ENCODE results near the gene C2orf66.

The C2orf66 gene

GRCh38 chr2:196823750-196824522 lies 14.8 kb upstream of the C2orf66 start:
- Histone ChIP-seq H3K36me3 (ENCODE audit: control insufficient read depth, low read depth, low read length) (no peaks in the 10 kb centered on the region), H3K9me3 (ENCODE audit: control insufficient read depth, low read depth, low read length) (no peaks in the 10 kb centered on the region), H3K4me3 (ENCODE audit: low read length) (no peak overlapping the region), H3K4me1 (ENCODE audit: control insufficient read depth, low read depth, low read length) (no peaks in the 10 kb centered on the region), H3K27ac (ENCODE audit: low read length) (no peak overlapping the region), H3K27me3 (ENCODE audit: control insufficient read depth, insufficient read depth, low read length) (no peaks in the 10 kb centered on the region), H3K9ac (ENCODE audit: low read length) (no peak overlapping the region)

DNA sequence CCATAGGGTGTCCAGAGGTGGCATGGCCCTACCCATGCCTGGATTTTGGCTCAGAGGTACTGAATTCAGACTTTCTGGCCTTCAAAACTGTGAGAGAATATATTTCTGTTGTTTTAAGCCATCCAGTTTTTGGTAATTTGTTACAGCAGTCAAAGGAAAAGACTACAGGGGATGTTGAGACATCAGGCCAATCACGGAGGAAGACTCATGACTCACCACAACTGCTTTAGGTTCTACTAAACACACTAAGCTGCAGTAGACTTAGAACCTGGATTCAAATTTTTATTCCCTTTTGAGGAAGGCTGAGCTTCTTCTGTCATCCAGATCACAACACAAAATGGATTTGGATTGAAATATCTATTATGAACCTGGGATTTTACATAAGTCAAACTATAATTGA lies 12.0 kb upstream of the C2orf66 start:
- Histone ChIP-seq H3K36me3 (ENCODE audit: control insufficient read depth, low read depth, low read length) (no peaks in the 10 kb centered on the region), H3K9ac (ENCODE audit: low read length) (no peak overlapping the region), H3K27me3 (ENCODE audit: control insufficient read depth, insufficient read depth, low read length) (no peaks in the 10 kb centered on the region), H3K9me3 (ENCODE audit: control insufficient read depth, low read depth, low read length) (no peaks in the 10 kb centered on the region), H3K27ac (ENCODE audit: low read length) (no peak overlapping the region), H3K4me3 (ENCODE audit: low read length) (no peak overlapping the region), H3K4me1 (ENCODE audit: control insufficient read depth, low read depth, low read length) (no peaks in the 10 kb centered on the region)

DNA sequence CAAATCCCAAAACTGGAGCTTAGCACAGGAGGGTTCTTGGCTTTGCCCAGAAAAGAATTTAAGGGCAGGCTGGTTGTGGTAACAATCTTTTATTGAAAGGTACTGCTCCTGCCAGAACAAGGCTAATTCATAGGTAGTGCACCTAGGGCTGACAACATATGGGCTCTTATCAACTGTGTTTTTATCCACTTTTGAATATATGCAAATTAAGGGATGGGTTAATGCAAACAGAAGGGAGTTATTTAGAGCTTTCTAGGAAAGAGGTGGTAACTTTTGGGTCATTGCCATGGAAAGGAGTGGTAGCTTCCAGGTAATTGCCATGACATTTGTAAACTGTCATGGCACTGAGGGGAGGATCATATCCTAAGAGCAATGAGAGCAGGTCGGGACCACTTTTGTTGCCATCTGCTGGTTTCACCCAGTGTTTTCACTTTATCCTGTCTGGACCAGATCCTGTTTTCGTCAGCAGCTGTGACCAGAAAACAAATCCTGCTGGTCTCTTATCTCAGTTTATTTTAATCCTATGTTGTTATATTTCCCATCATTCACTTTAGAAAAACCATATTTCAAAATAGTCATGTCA lies 981 bp downstream of the C2orf66 start:
- Histone ChIP-seq H3K27me3 (ENCODE audit: control insufficient read depth, insufficient read depth, low read length) (peaks cover 13% of the 10 kb centered on the region), H3K9me3 (ENCODE audit: control insufficient read depth, low read depth, low read length) (no peaks in the 10 kb centered on the region)

GRCh38 chr2:196804381-196804780 lies 4.8 kb downstream of the C2orf66 start:
- Histone ChIP-seq H3K36me3 (ENCODE audit: control insufficient read depth, low read depth, low read length) (no peaks in the 10 kb centered on the region), H3K4me1 (ENCODE audit: control insufficient read depth, low read depth, low read length) (no peaks in the 10 kb centered on the region), H3K27me3 (ENCODE audit: control insufficient read depth, insufficient read depth, low read length) (peaks cover 28% of the 10 kb centered on the region), H3K9me3 (ENCODE audit: control insufficient read depth, low read depth, low read length) (no peaks in the 10 kb centered on the region), H3K4me3 (ENCODE audit: low read length) (no peak overlapping the region), H3K9ac (ENCODE audit: low read length) (no peak overlapping the region), H3K27ac (ENCODE audit: low read length) (no peak overlapping the region)

More for the DNA sequence above, 981 bp downstream of the C2orf66 start:
- H3K36me3 ChIP-seq (ENCODE audit: control insufficient read depth, low read depth, low read length) = no peaks in the 10 kb centered on the region
- H3K4me3 ChIP-seq (ENCODE audit: low read length) = no peak overlapping the region
- no peak overlapping the region for H3K9ac ChIP-seq (ENCODE audit: low read length)
- no peaks in the 10 kb centered on the region for H3K4me1 ChIP-seq (ENCODE audit: control insufficient read depth, low read depth, low read length)
- H3K27ac ChIP-seq (ENCODE audit: low read length) = no peak overlapping the region

- Histone ChIP-seq H3K4me3 (ENCODE audit: low read length) (no peak overlapping the region), H3K27me3 (ENCODE audit: control insufficient read depth, insufficient read depth, low read length) (peaks cover 28% of the 10 kb centered on the region), H3K9ac (ENCODE audit: low read length) (no peak overlapping the region), H3K4me1 (ENCODE audit: control insufficient read depth, low read depth, low read length) (no peaks in the 10 kb centered on the region), H3K36me3 (ENCODE audit: control insufficient read depth, low read depth, low read length) (peaks cover 5% of the 10 kb centered on the region), H3K27ac (ENCODE audit: low read length) (no peak overlapping the region), H3K9me3 (ENCODE audit: control insufficient read depth, low read depth, low read length) (no peaks in the 10 kb centered on the region)
Measured at GRCh38 chr2:196802401-196802800, 6.8 kb downstream of the C2orf66 start.

GRCh38 chr2:196801674-196802261 lies 7.4 kb downstream of the C2orf66 start:
- Histone ChIP-seq H3K27me3 (ENCODE audit: control insufficient read depth, insufficient read depth, low read length) (peaks cover 28% of the 10 kb centered on the region), H3K9ac (ENCODE audit: low read length) (no peak overlapping the region), H3K9me3 (ENCODE audit: control insufficient read depth, low read depth, low read length) (no peaks in the 10 kb centered on the region), H3K4me1 (ENCODE audit: control insufficient read depth, low read depth, low read length) (no peaks in the 10 kb centered on the region), H3K27ac (ENCODE audit: low read length) (no peak overlapping the region), H3K36me3 (ENCODE audit: control insufficient read depth, low read depth, low read length) (peaks cover 11% of the 10 kb centered on the region), H3K4me3 (ENCODE audit: low read length) (no peak overlapping the region)

- Histone ChIP-seq H3K36me3 (ENCODE audit: control insufficient read depth, low read depth, low read length) (peaks cover 28% of the 10 kb centered on the region), H3K4me1 (ENCODE audit: control insufficient read depth, low read depth, low read length) (no peaks in the 10 kb centered on the region), H3K27me3 (ENCODE audit: control insufficient read depth, insufficient read depth, low read length) (peaks cover 15% of the 10 kb centered on the region), H3K9me3 (ENCODE audit: control insufficient read depth, low read depth, low read length) (no peaks in the 10 kb centered on the region), H3K27ac (ENCODE audit: low read length) (no peak overlapping the region), H3K9ac (ENCODE audit: low read length) (peak overlapping the region; percentile 76), H3K4me3 (ENCODE audit: low read length) (peak overlapping the region; percentile 87)
Measured at GRCh38 chr2:196798980-196799379, 10.2 kb downstream of the C2orf66 start.

DNA sequence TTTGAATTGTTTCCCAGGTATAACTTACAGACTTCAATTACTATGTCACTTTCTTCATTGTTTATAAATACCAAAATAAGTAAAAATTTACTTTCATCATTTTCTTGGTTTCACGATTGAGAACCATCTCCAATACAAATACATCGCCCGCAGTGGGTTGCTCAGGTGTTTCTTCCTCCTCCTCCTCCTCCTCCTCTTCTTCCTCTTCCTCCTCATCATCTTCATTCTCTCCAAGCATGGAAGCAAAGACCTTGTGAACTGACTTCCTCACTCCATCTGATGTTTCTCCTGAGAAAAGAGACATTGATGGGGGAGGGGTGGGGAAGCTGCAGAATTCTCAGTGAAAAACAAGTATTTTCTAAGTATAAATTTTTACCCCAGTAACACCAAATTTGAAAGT lies 16.3 kb downstream of the C2orf66 start:
- Histone ChIP-seq H3K9me3 (ENCODE audit: control insufficient read depth, low read depth, low read length) (no peaks in the 10 kb centered on the region), H3K4me1 (ENCODE audit: control insufficient read depth, low read depth, low read length) (no peaks in the 10 kb centered on the region), H3K27me3 (ENCODE audit: control insufficient read depth, insufficient read depth, low read length) (no peaks in the 10 kb centered on the region), H3K4me3 (ENCODE audit: low read length) (no peak overlapping the region), H3K9ac (ENCODE audit: low read length) (no peak overlapping the region), H3K27ac (ENCODE audit: low read length) (no peak overlapping the region), H3K36me3 (ENCODE audit: control insufficient read depth, low read depth, low read length) (peaks cover 72% of the 10 kb centered on the region)

- Histone ChIP-seq H3K4me3 (ENCODE audit: low read length) (no peak overlapping the region), H3K9ac (ENCODE audit: low read length) (no peak overlapping the region), H3K36me3 (ENCODE audit: control insufficient read depth, low read depth, low read length) (peaks cover 82% of the 10 kb centered on the region), H3K27ac (ENCODE audit: low read length) (no peak overlapping the region), H3K9me3 (ENCODE audit: control insufficient read depth, low read depth, low read length) (no peaks in the 10 kb centered on the region), H3K4me1 (ENCODE audit: control insufficient read depth, low read depth, low read length) (no peaks in the 10 kb centered on the region), H3K27me3 (ENCODE audit: control insufficient read depth, insufficient read depth, low read length) (no peaks in the 10 kb centered on the region)
Measured at GRCh38 chr2:196783431-196784094, 25.6 kb downstream of the C2orf66 start.

- Histone ChIP-seq H3K27ac (ENCODE audit: low read length) (no peak overlapping the region), H3K36me3 (ENCODE audit: control insufficient read depth, low read depth, low read length) (peaks cover 55% of the 10 kb centered on the region)
Measured at GRCh38 chr2:196767101-196767500, 42.1 kb downstream of the C2orf66 start.

DNA sequence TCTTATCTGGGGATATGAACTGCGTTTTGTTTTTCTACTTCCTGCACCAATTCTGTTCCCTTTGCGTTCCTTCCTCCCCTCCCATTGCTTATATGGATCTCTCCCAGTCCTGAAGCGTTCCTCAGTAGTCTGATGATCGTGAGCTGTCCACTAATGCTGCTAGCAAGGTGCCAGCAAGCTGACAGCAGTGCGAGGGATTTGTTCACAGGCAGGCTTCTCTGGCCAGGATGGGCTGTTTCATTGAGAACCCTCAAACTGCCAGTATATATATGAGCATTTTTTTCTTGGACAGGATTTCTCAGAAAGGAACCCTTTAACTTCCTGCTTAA lies 49.8 kb downstream of the C2orf66 start:
- H3K27ac ChIP-seq (ENCODE audit: low read length) = no peak overlapping the region
- H3K27me3 ChIP-seq (ENCODE audit: control insufficient read depth, insufficient read depth, low read length) = no peaks in the 10 kb centered on the region
- no peak overlapping the region for H3K9ac ChIP-seq (ENCODE audit: low read length)
- peaks cover 14% of the 10 kb centered on the region for H3K36me3 ChIP-seq (ENCODE audit: control insufficient read depth, low read depth, low read length)
- H3K4me3 ChIP-seq (ENCODE audit: low read length) = no peak overlapping the region
- H3K9me3 ChIP-seq (ENCODE audit: control insufficient read depth, low read depth, low read length) = no peaks in the 10 kb centered on the region
- H3K4me1 ChIP-seq (ENCODE audit: control insufficient read depth, low read depth, low read length) = no peaks in the 10 kb centered on the region

More at GRCh38 chr2:196767101-196767500, 42.1 kb downstream of the C2orf66 start:
- Histone ChIP-seq H3K9me3 (ENCODE audit: control insufficient read depth, low read depth, low read length) (no peaks in the 10 kb centered on the region), H3K4me3 (ENCODE audit: low read length) (no peak overlapping the region), H3K9ac (ENCODE audit: low read length) (no peak overlapping the region), H3K27me3 (ENCODE audit: control insufficient read depth, insufficient read depth, low read length) (no peaks in the 10 kb centered on the region), H3K4me1 (ENCODE audit: control insufficient read depth, low read depth, low read length) (no peaks in the 10 kb centered on the region)
